Caco-2 (cell line): Measurements from ENCODE around the gene NR5A2. TPM values are rescaled to one million over a fixed set of nuclear protein-coding genes. Genes with fewer than 3 reads are reported as not detected.

Experiments
- BruUV-seq: library from RNA; stranded (reverse); fragments of 400-500 nt; replicated peaks from 2 replicates; lab custom pipeline; 2021; lab: Mats Ljungman, UMichigan
- CTCF ChIA-PET: fragments of 300-600 bp; sonication (Branson Sonifier 250); formaldehyde crosslinking; loops from one replicate; lab custom pipeline; 2022; ENCODE audit warnings: antibody characterized with exemption; lab: Charles Lee
- POLR2A ChIA-PET: fragments of 300-600 bp; sonication (Branson Sonifier 250); formaldehyde crosslinking; loops from one replicate; lab custom pipeline; 2022; ENCODE audit warnings: antibody characterized with exemption; lab: Charles Lee
- DNase-seq, 2 experiments: peaks; one replicate each; pipeline versions ENCODE4 v3.0.0 to v3.0.0-alpha.2; 2020 to 2022
- H3K27me3 ChIP-seq: replicated peaks from 2 replicates; pipeline ENCODE4 v1.6.0; 2011; ENCODE audit warnings: low read length; ENCODE audit not compliant: control insufficient read depth, insufficient read depth
- H3K36me3 ChIP-seq: 2 replicates; pipeline ENCODE4 v1.5.1; 2011; ENCODE audit warnings: low read length; ENCODE audit not compliant: control insufficient read depth, insufficient read depth
- H3K4me1 ChIP-seq: fragments of 250-450 bp; sonication (Bioruptor Pico); 2 replicates; pipeline ENCODE4 v1.5.1; 2020; ENCODE audit warnings: mild to moderate bottlenecking
- H3K4me3 ChIP-seq: 2 replicates; pipeline ENCODE4 v1.5.1; 2011; ENCODE audit warnings: low read depth, mild to moderate bottlenecking, control low read depth, low read length
- H3K9me3 ChIP-seq: fragments of 250-450 bp; sonication (Bioruptor Pico); 2 replicates; pipeline ENCODE4 v1.5.1; 2020; ENCODE audit warnings: mild to moderate bottlenecking, moderate library complexity
- H3K27ac Mint-ChIP-seq: one replicate; pipeline ENCODE4 v1.8.0; 2022; ENCODE audit warnings: mixed read lengths; ENCODE audit not compliant: unreplicated experiment
- H3K27me3 Mint-ChIP-seq: one replicate; pipeline ENCODE4 v1.8.0; 2022; ENCODE audit warnings: mixed read lengths; ENCODE audit not compliant: insufficient read depth, unreplicated experiment
- H3K36me3 Mint-ChIP-seq: one replicate; pipeline ENCODE4 v1.8.0; 2022; ENCODE audit warnings: mild to moderate bottlenecking, mixed read lengths; ENCODE audit not compliant: insufficient read depth, unreplicated experiment
- H3K4me1 Mint-ChIP-seq: one replicate; pipeline ENCODE4 v1.8.0; 2022; ENCODE audit warnings: low read depth, mixed read lengths; ENCODE audit not compliant: unreplicated experiment
- H3K4me3 Mint-ChIP-seq: one replicate; pipeline ENCODE4 v1.8.0; 2022; ENCODE audit warnings: mild to moderate bottlenecking, moderate library complexity, mixed read lengths; ENCODE audit not compliant: unreplicated experiment
- H3K9me3 Mint-ChIP-seq: one replicate; pipeline ENCODE4 v1.8.0; 2022; ENCODE audit warnings: mixed read lengths; ENCODE audit not compliant: unreplicated experiment
- CTCF ChIP-seq, 2 experiments: fragments of 200-600 bp in 1 of 2; IDR thresholded peaks; 1 replicate in 1 of 2; 2 replicates in 1 of 2; pipeline versions ENCODE4 v1.5.1 to v1.8.0; 2011 to 2022; ENCODE audit warnings: antibody characterized with exemption in 1 of 2, control low read depth in 1 of 2, inconsistent platforms in 1 of 2, low read depth in 1 of 2, low read length in 1 of 2, mild to moderate bottlenecking in 1 of 2, moderate library complexity in 1 of 2; ENCODE audit not compliant: insufficient read depth in 1 of 2, severe bottlenecking in 1 of 2, unreplicated experiment in 1 of 2
- intact Hi-C: fragments of 100-400 bp; cut with micrococcal nuclease; formaldehyde crosslinking; loops from one replicate; pipeline ENCODE4 v1.10.0; 2022; ENCODE audit not compliant: unreplicated experiment
- total RNA-seq: library from RNA; stranded (reverse); gene quantifications from 2 replicates; pipeline ENCODE4 v1.2.3, GENCODE V29; 2022

Gene NR5A2
- total RNA-seq, 1 experiment from 2014 or later, result 6.5 TPM

GRCh38 chr1:200194477-200194876 is 167.0 kb downstream of the NR5A2 start:
- no peak overlapping the region for H3K4me3 ChIP-seq
- Mint-ChIP-seq H3K27ac (no peak overlapping the region), H3K27me3 (no peaks in the 10 kb centered on the region), H3K36me3 (no peaks in the 10 kb centered on the region), H3K4me1 (no peaks in the 10 kb centered on the region), H3K9me3 (no peaks in the 10 kb centered on the region), H3K4me3 (no peak overlapping the region)
- no peak for TF ChIP-seq CTCF (IDR thresholded peaks at IDR 0.05; ENCODE audit: insufficient read depth in 1 of 2, low read depth in 1 of 2, low read length in 1 of 2, severe bottlenecking in 1 of 2, unreplicated experiment in 1 of 2)
- H3K27me3 ChIP-seq, result no peaks in the 10 kb centered on the region
- H3K9me3 ChIP-seq, result no peaks in the 10 kb centered on the region
- no peak for DNase-seq
- BruUV-seq, result no TSS peak
- intact Hi-C loops, result no loop called here
- no peaks in the 10 kb centered on the region for H3K36me3 ChIP-seq
- CTCF ChIA-PET, result no interaction called here
- POLR2A ChIA-PET, result no interaction called here
- no peaks in the 10 kb centered on the region for H3K4me1 ChIP-seq

- Mint-ChIP-seq H3K36me3 (no peaks in the 10 kb centered on the region), H3K27me3 (no peaks in the 10 kb centered on the region), H3K4me1 (no peaks in the 10 kb centered on the region), H3K9me3 (no peaks in the 10 kb centered on the region), H3K27ac (no peak overlapping the region), H3K4me3 (no peak overlapping the region)
- no TSS peak for BruUV-seq
- no peaks in the 10 kb centered on the region for H3K27me3 ChIP-seq
- ChIA-PET POLR2A (no interaction called here), CTCF (no interaction called here)
- H3K9me3 ChIP-seq, result no peaks in the 10 kb centered on the region
- TF ChIP-seq CTCF (IDR thresholded peaks at IDR 0.05; ENCODE audit: insufficient read depth in 1 of 2, low read depth in 1 of 2, low read length in 1 of 2, severe bottlenecking in 1 of 2, unreplicated experiment in 1 of 2), result no peak
- intact Hi-C loops, result no loop called here
- H3K4me3 ChIP-seq, result no peak overlapping the region
- H3K4me1 ChIP-seq, result no peaks in the 10 kb centered on the region
- no peak for DNase-seq
- H3K36me3 ChIP-seq, result no peaks in the 10 kb centered on the region
Observed at GRCh38 chr1:200198236-200198635, 170.7 kb downstream of the NR5A2 start.

GRCh38 chr1:200205216-200205995 is 177.9 kb downstream of the NR5A2 start:
- intact Hi-C loops, result no loop called here
- Mint-ChIP-seq H3K4me1 (no peaks in the 10 kb centered on the region), H3K27ac (no peak overlapping the region), H3K27me3 (no peaks in the 10 kb centered on the region), H3K36me3 (no peaks in the 10 kb centered on the region), H3K4me3 (no peak overlapping the region), H3K9me3 (no peaks in the 10 kb centered on the region)
- H3K27me3 ChIP-seq, result no peaks in the 10 kb centered on the region
- H3K4me3 ChIP-seq, result no peak overlapping the region
- no peak for TF ChIP-seq CTCF (IDR thresholded peaks at IDR 0.05; ENCODE audit: insufficient read depth in 1 of 2, low read depth in 1 of 2, low read length in 1 of 2, severe bottlenecking in 1 of 2, unreplicated experiment in 1 of 2)
- ChIA-PET CTCF (no interaction called here), POLR2A (no interaction called here)
- no peak for DNase-seq
- no peaks in the 10 kb centered on the region for H3K9me3 ChIP-seq
- no TSS peak for BruUV-seq
- no peaks in the 10 kb centered on the region for H3K36me3 ChIP-seq
- no peaks in the 10 kb centered on the region for H3K4me1 ChIP-seq
